Left lung (tissue), 10 donors: Measurements from ENCODE around the gene GCK. TPM values are rescaled to one million over a fixed set of nuclear protein-coding genes. Genes with fewer than 3 reads are reported as not detected.
"Not testable (repeated sequence)": the region's sequence is repeated elsewhere in the genome, so short reads cannot be mapped to it uniquely, and the experiment has no call there.

Source experiments
- ATAC-seq: fragments of 200-7000 bp; cut with Tn5 transposase; one replicate; pipeline ENCODE4 v1.9.1; 2020; ENCODE audit warnings: moderate library complexity
- DNase-seq, 4 donors: peaks; one replicate each; pipeline ENCODE4 v3.0.0-alpha.2; 2013 to 2020
- H3K27ac ChIP-seq, 2 donors: fragments of 200-600 bp; sonication (generic) in 1 of 2; one replicate each; pipeline versions ENCODE4 v1.5.0 to v1.8.0; 2020 to 2021
- H3K27me3 ChIP-seq, 2 donors: fragments of 200-600 bp; sonication (generic) in 1 of 2; one replicate each; pipeline versions ENCODE4 v1.5.0 to v1.8.0; 2020 to 2021
- H3K36me3 ChIP-seq, 2 donors: fragments of 200-600 bp; sonication (generic) in 1 of 2; one replicate each; pipeline versions ENCODE4 v1.5.0 to v1.8.0; 2020 to 2021
- H3K4me1 ChIP-seq, 2 donors: fragments of 200-600 bp; one replicate each; pipeline ENCODE4 v1.8.0; 2021
- H3K4me3 ChIP-seq, 2 donors: fragments of 200-600 bp; sonication (generic) in 1 of 2; one replicate each; pipeline versions ENCODE4 v1.5.0 to v1.8.0; 2020 to 2021; ENCODE audit warnings: mild to moderate bottlenecking in 1 of 2
- H3K9me3 ChIP-seq, 2 donors: fragments of 200-600 bp; sonication (generic) in 1 of 2; one replicate each; pipeline versions ENCODE4 v1.5.0 to v1.8.0; 2020 to 2021
- intact Hi-C, 2 donors: fragments of 100-400 bp; cut with DNase I; formaldehyde crosslinking; loops; one replicate each; pipeline versions ENCODE4 v1.11.2 to v1.14.2; 2022
- polyA plus RNA-seq, 6 donors: library from polyadenylated mRNA; unstranded; fragments of 120-200 nt; gene quantifications; one replicate each; pipeline ENCODE4 v1.2.1, GENCODE V29; 2013; ENCODE audit not compliant: insufficient read length in 6 of 6
- total RNA-seq, 2 donors: library from RNA; stranded (reverse); fragmentation: NEBNext Ultra II Directional; extraction: Animal tissue kit (Norgen Biotek cat#: 25700); gene quantifications; one replicate each; pipeline ENCODE4 v1.2.1, GENCODE V29; 2021
- TF ChIP-seq, protein P1 (sequence below), 2 donors: fragments of 200-600 bp; sonication (generic) in 1 of 2; IDR thresholded peaks; one replicate each; pipeline versions ENCODE4 v1.5.0 to v1.8.0; 2021; ENCODE audit warnings: antibody characterized with exemption in 2 of 2
- donor health status: DM: no; HTN: yes; CAD: no.
- donor health status: DM: no; HTN: no; CAD: no.

The GCK gene
- total and polyA plus RNA-seq, 8 donors = 0.34 to 4.1 (median 2.5) TPM

- H3K4me3 ChIP-seq = no peak overlapping the region
- intact Hi-C loops = no loop called here
- TF ChIP-seq, protein P1, sequence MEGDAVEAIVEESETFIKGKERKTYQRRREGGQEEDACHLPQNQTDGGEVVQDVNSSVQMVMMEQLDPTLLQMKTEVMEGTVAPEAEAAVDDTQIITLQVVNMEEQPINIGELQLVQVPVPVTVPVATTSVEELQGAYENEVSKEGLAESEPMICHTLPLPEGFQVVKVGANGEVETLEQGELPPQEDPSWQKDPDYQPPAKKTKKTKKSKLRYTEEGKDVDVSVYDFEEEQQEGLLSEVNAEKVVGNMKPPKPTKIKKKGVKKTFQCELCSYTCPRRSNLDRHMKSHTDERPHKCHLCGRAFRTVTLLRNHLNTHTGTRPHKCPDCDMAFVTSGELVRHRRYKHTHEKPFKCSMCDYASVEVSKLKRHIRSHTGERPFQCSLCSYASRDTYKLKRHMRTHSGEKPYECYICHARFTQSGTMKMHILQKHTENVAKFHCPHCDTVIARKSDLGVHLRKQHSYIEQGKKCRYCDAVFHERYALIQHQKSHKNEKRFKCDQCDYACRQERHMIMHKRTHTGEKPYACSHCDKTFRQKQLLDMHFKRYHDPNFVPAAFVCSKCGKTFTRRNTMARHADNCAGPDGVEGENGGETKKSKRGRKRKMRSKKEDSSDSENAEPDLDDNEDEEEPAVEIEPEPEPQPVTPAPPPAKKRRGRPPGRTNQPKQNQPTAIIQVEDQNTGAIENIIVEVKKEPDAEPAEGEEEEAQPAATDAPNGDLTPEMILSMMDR (IDR thresholded peaks at IDR 0.05) = no peak
Measured at GRCh38 chr7:44175730-44176129, 13.5 kb downstream of the GCK start.

DNA sequence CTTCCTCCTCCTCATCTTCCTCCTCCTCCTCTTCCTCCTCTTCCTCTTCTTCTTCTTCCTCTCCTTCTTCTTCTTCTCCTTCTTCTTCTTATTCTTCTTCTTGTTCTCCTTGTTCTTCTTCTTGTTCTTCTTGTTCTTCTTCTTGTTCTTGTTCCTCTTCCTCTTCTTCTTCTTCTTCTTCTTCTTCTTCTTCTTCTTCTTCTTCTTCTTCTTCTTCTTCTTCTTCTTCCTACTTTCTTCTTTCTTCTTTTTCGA, 14.6 kb downstream of the GCK start:
- ATAC-seq, H3K36me3 ChIP-seq, DNase-seq, H3K9me3 ChIP-seq, H3K4me3 ChIP-seq, intact Hi-C loops, H3K4me1 ChIP-seq, H3K27ac ChIP-seq: not testable (repeated sequence)
- H3K27me3 ChIP-seq = peaks cover 0 to 22% of the 10 kb centered on the region in 2 donors

More at GRCh38 chr7:44175730-44176129, 13.5 kb downstream of the GCK start:
- Histone ChIP-seq H3K36me3 (no peaks in the 10 kb centered on the region), H3K9me3 (no peaks in the 10 kb centered on the region), H3K27ac (no peak overlapping the region), H3K27me3 (peaks cover 0 to 25% of the 10 kb centered on the region in 2 donors), H3K4me1 (no peaks in the 10 kb centered on the region)
- no peak for DNase-seq
- no peak for ATAC-seq

- TF ChIP-seq, protein P1 (IDR thresholded peaks at IDR 0.05) = no peak
- H3K27me3 ChIP-seq = peaks cover 0 to 22% of the 10 kb centered on the region in 2 donors
- no peaks in the 10 kb centered on the region for H3K36me3 ChIP-seq
- H3K4me3 ChIP-seq = no peak overlapping the region
- ATAC-seq (no peak), DNase-seq (no peak)
- intact Hi-C loops = no loop called here
- no peaks in the 10 kb centered on the region for H3K9me3 ChIP-seq
- no peak overlapping the region for H3K27ac ChIP-seq
- no peaks in the 10 kb centered on the region for H3K4me1 ChIP-seq
Measured at GRCh38 chr7:44173911-44174693, 15.1 kb downstream of the GCK start.

GRCh38 chr7:44172803-44173424, 16.3 kb downstream of the GCK start:
- no peaks in the 10 kb centered on the region for H3K36me3 ChIP-seq
- TF ChIP-seq, protein P1 (IDR thresholded peaks at IDR 0.05) = no peak
- H3K27ac ChIP-seq = no peak overlapping the region
- H3K9me3 ChIP-seq = no peaks in the 10 kb centered on the region
- intact Hi-C loops = no loop called here
- H3K4me1 ChIP-seq = no peaks in the 10 kb centered on the region
- no peak for ATAC-seq
- no peak overlapping the region for H3K4me3 ChIP-seq
- H3K27me3 ChIP-seq = peaks cover 0 to 22% of the 10 kb centered on the region in 2 donors
- no peak for DNase-seq

- DNase-seq (no peak), ATAC-seq (no peak)
- H3K9me3 ChIP-seq = no peaks in the 10 kb centered on the region
- TF ChIP-seq, protein P1 (IDR thresholded peaks at IDR 0.05) = no peak
- no peak overlapping the region for H3K27ac ChIP-seq
- no peak overlapping the region for H3K4me3 ChIP-seq
- H3K4me1 ChIP-seq = no peaks in the 10 kb centered on the region
- intact Hi-C loops = no loop called here
- no peaks in the 10 kb centered on the region for H3K36me3 ChIP-seq
- peaks cover 0 to 17% of the 10 kb centered on the region in 2 donors for H3K27me3 ChIP-seq
Measured at GRCh38 chr7:44172352-44172751, 16.9 kb downstream of the GCK start.

DNA sequence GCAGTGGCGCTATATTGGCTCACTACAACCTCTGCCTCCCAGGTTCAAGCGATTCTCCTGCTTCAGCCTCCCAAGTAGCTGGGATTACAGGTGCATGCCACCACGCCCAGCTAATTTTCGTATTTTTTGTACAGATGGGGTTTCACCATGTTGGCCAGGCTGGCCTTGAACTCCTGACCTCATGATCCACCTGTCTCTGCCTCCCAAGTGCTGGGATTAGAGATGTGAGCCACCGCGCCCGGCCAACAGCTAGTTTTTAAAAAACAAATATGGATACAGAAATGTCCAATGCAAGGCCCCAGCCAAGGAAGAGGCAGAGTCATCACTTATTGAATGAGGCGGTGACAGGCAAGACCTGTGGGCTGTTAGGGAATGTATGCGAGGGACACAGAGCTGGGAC, 17.3 kb downstream of the GCK start:
- H3K4me1 ChIP-seq, H3K4me3 ChIP-seq, H3K9me3 ChIP-seq, DNase-seq, H3K36me3 ChIP-seq, ATAC-seq, intact Hi-C loops, H3K27ac ChIP-seq: not testable (repeated sequence)
- peaks cover 0 to 15% of the 10 kb centered on the region in 2 donors for H3K27me3 ChIP-seq
